T-cell (primary cell): ENCODE measurements around the gene IFT25. TPM values are rescaled to one million over a fixed set of nuclear protein-coding genes. Genes with fewer than 3 reads are reported as not detected.
"Not testable (repeated sequence)": the region's sequence is repeated elsewhere in the genome, so short reads cannot be mapped to it uniquely, and the experiment has no call there.

Source experiments
- ATAC-seq, 4 experiments: fragments of 200-7000 bp in 3 of 4; fragments of 150-1000 bp in 1 of 4; cut with Tn5 transposase; replicated peaks in 1 of 4; 1 replicate in 3 of 4; 2 replicates in 1 of 4; pipeline ENCODE4 v1.10.0; 2021; ENCODE audit warnings: moderate library complexity in 3 of 4, mild to moderate bottlenecking in 2 of 4, moderate number of reproducible peaks in 1 of 4
- CTCF ChIA-PET, 2 donors: fragments of 300-600 bp; sonication (Branson Sonifier 250); formaldehyde crosslinking; loops; one replicate each; lab custom pipeline; 2022; ENCODE audit warnings: antibody characterized with exemption in 2 of 2; lab: Charles Lee
- POLR2A ChIA-PET, 2 donors: fragments of 300-600 bp; sonication (Branson Sonifier 250); formaldehyde crosslinking; loops; one replicate each; lab custom pipeline; 2022; ENCODE audit warnings: antibody characterized with exemption in 2 of 2; lab: Charles Lee
- DNase-seq, 35 experiments: peaks; one replicate each; pipeline versions ENCODE4 v3.0.0 to v3.0.0-alpha.2; 2013 to 2023
- H3K27ac ChIP-seq: one replicate; pipeline ENCODE4 v1.5.1; 2013; ENCODE audit warnings: low read length
- H3K27me3 ChIP-seq, 2 experiments: replicated peaks in 1 of 2; 1 replicate in 1 of 2; 2 replicates in 1 of 2; pipeline versions ENCODE4 v1.6.1 to v1.7.0; 2013; ENCODE audit warnings: low read length in 1 of 2, mixed read lengths in 1 of 2; ENCODE audit not compliant: control insufficient read depth in 2 of 2, insufficient read depth in 2 of 2; ENCODE audit errors: extremely low read depth in 1 of 2
- H3K36me3 ChIP-seq, 2 donors: 1 replicate in 1 of 2; 2 replicates in 1 of 2; pipeline versions ENCODE4 v1.6.1 to v1.7.0; 2013; ENCODE audit warnings: low read length in 1 of 2; ENCODE audit not compliant: control insufficient read depth in 2 of 2, insufficient read depth in 1 of 2; ENCODE audit errors: extremely low read depth in 1 of 2
- H3K4me1 ChIP-seq, 2 experiments: 1 replicate in 1 of 2; 2 replicates in 1 of 2; pipeline versions ENCODE4 v1.6.1 to v1.7.0; 2013; ENCODE audit warnings: low read length in 2 of 2, mixed read lengths in 1 of 2; ENCODE audit not compliant: insufficient read depth in 2 of 2, control insufficient read depth in 1 of 2; ENCODE audit errors: extremely low read depth in 1 of 2
- H3K4me3 ChIP-seq, 2 donors: 1 replicate in 1 of 2; 2 replicates in 1 of 2; pipeline versions ENCODE4 v1.5.1 to v1.7.0; 2013; ENCODE audit warnings: mild to moderate bottlenecking in 2 of 2, low read length in 1 of 2, moderate library complexity in 1 of 2; ENCODE audit not compliant: control insufficient read depth in 1 of 2; ENCODE audit errors: extremely low read depth in 1 of 2
- H3K9me3 ChIP-seq: 2 replicates; pipeline ENCODE4 v1.7.0; 2013
- H3K27ac Mint-ChIP-seq, 2 donors: one replicate each; pipeline ENCODE4 v1.8.0; 2020 to 2021; ENCODE audit warnings: mild to moderate bottlenecking in 2 of 2, mixed read lengths in 2 of 2
- H3K27me3 Mint-ChIP-seq, 2 donors: one replicate each; pipeline ENCODE4 v1.8.0; 2021 to 2022; ENCODE audit warnings: mixed read lengths in 2 of 2
- H3K36me3 Mint-ChIP-seq: one replicate; pipeline ENCODE4 v1.8.0; 2021; ENCODE audit warnings: mixed read lengths
- H3K4me1 Mint-ChIP-seq, 3 donors: one replicate each; pipeline ENCODE4 v1.8.0; 2020 to 2022; ENCODE audit warnings: mixed read lengths in 3 of 3, mild to moderate bottlenecking in 1 of 3
- H3K4me3 Mint-ChIP-seq, 3 donors: one replicate each; pipeline ENCODE4 v1.8.0; 2020 to 2022; ENCODE audit warnings: mild to moderate bottlenecking in 3 of 3, mixed read lengths in 3 of 3, moderate library complexity in 3 of 3
- H3K9me3 Mint-ChIP-seq, 3 donors: one replicate each; pipeline ENCODE4 v1.8.0; 2020 to 2022; ENCODE audit warnings: mixed read lengths in 3 of 3
- WGBS: methylation state at CpG from one replicate; pipeline ENCODE4 v1.1.5; 2013; ENCODE audit warnings: missing lambda C conversion rate; ENCODE audit not compliant: insufficient coverage; 5-methylcytosine and 5-hydroxymethylcytosine counted together
- total RNA-seq, 35 experiments: library from RNA in 6 of 35; stranded (reverse) in 6 of 35; fragments of 120-200 nt in 1 of 35; gene quantifications; one replicate each; pipeline versions ENCODE4 v1.2.1 to v1.2.4 and lab custom pipeline; 2013 to 2026

IFT25 gene
- total RNA-seq (10 to 100 TPM; 24.5 to 33.1 (median 31.2) TPM), total RNA-seq (lab: John Stamatoyannopoulos, UW) (7.0 to 32.2 (median 18.6) reads per million in 29 experiments)
- total RNA-seq (2013) = 44.1 TPM

DNA sequence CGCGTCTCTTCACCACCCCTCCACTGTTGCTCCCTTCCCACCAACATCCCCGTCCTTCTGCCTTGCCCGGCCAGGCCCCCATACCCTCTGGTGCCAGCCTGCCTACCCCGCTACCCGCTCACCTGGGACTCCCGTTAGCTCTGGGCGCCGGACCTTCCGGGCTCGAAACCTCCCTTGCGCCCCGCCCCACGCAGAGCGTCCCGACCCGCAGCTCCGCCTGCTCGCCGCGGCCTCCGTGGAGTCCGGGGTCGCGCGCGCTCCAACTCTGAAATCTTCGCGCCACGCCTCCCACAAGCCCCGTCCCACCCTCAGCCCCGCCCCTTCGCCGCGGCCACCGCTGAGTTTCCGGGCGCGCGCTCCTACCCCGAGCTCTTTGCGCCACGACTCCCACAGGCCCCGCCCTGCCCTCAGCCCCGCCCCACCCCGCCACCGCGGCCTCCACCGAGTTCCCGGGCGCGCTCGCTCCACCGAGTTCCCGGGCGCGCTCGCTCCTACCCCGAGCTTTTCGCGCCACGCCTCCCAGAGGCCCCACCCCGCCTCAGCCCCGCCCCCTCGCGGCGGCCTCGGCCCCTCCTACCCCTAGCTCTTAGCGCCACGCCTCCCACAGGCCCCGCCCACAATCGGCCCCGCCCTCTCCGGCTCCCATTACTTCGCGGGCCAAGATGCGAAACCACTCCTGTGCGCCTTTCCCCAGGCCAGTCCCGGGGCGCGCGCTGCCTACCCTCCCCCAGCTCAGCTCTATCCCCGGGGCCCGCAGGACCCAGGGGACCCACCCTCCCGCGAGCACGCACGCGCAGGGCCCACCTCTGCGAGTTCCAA is at the start of gene IFT25:
TSS of gene IFT25 (minus strand) at position 267 of the 819 bp plus-strand sequence. CDS start 5,617 bp downstream, outside the sequence.
- ATAC-seq (peak; percentile 77 to 84 (median 79)), DNase-seq (peak; percentile 93 to 100 (median 97))
- H3K4me1 Mint-ChIP-seq = peaks cover 47 to 57% (median 52%) of the 10 kb centered on the region in 3 donors
- peak within 1 kb of the TSS; percentile 91 to 94 for H3K27ac Mint-ChIP-seq
- H3K27ac ChIP-seq = peak within 1 kb of the TSS; percentile 75
- no peaks in the 10 kb centered on the region for H3K9me3 ChIP-seq
- ChIA-PET POLR2A (interaction anchor here (0.6 to 1.3 kb wide), 12 partner anchors 11 to 201 kb away, joined by 3 to 9 read pairs (median 4); partner anchors contain the start of genes TCEANC2 (in 1 of the 2) and TMEM59 (in 1 of the 2)), CTCF (interaction anchor here (0.5 to 1.9 kb wide), 21 partner anchors 10 to 1542 kb away, joined by 3 to 47 read pairs (median 3); partner anchors contain the start of genes NDC1 (in 1 of the 2), ORC1 (in 1 of the 2), PRPF38A (in 1 of the 2) and TCEANC2 (in 1 of the 2))
- H3K4me1 ChIP-seq = peaks cover 7 to 29% of the 10 kb centered on the region in 2 experiments
- no peaks in the 10 kb centered on the region for H3K36me3 Mint-ChIP-seq
- no peaks in the 10 kb centered on the region for H3K9me3 Mint-ChIP-seq
- H3K4me3 ChIP-seq = peak within 1 kb of the TSS; percentile 76 to 84
- H3K4me3 Mint-ChIP-seq = peak within 1 kb of the TSS; percentile 93 to 96 (median 96)
- H3K36me3 ChIP-seq = no peaks in the 10 kb centered on the region
- under 1% methylated on average over 84 of the region's 90 CpGs for WGBS
- no peaks in the 10 kb centered on the region for H3K27me3 ChIP-seq
- no peaks in the 10 kb centered on the region for H3K27me3 Mint-ChIP-seq

GRCh38 chr1:53994516-53994915 is 49.0 kb upstream of the IFT25 start:
- POLR2A ChIA-PET = interaction anchor here in 1 of 2 donors (0.6 kb wide), 1 partner anchor 58 kb away, joined by 7 read pairs; no protein-coding TSS in a partner anchor
- H3K4me1 Mint-ChIP-seq, H3K9me3 ChIP-seq, H3K36me3 ChIP-seq, H3K4me3 ChIP-seq, H3K9me3 Mint-ChIP-seq, H3K27me3 Mint-ChIP-seq, DNase-seq, H3K27ac Mint-ChIP-seq, H3K4me3 Mint-ChIP-seq, H3K27ac ChIP-seq, CTCF ChIA-PET, H3K27me3 ChIP-seq, ATAC-seq, H3K4me1 ChIP-seq, H3K36me3 Mint-ChIP-seq: not testable (repeated sequence)
- WGBS = no CpG with 5 or more reads among the region's 2 CpGs

- ChIA-PET CTCF (no interaction called here), POLR2A (interaction anchor here in 1 of 2 donors (0.6 kb wide), 1 partner anchor 1900 kb away, joined by 5 read pairs; no protein-coding TSS in a partner anchor)
- Histone ChIP-seq H3K4me1 (no peaks in the 10 kb centered on the region), H3K36me3 (no peaks in the 10 kb centered on the region), H3K4me3 (no peak overlapping the region), H3K27me3 (peaks cover 0 to 2% of the 10 kb centered on the region in 2 experiments), H3K27ac (no peak overlapping the region), H3K9me3 (no peaks in the 10 kb centered on the region)
- DNase-seq (no peak), ATAC-seq (no peak)
- H3K36me3 Mint-ChIP-seq = no peaks in the 10 kb centered on the region
- H3K9me3 Mint-ChIP-seq = no peaks in the 10 kb centered on the region
- no peak overlapping the region for H3K4me3 Mint-ChIP-seq
- H3K4me1 Mint-ChIP-seq = peaks cover 2 to 5% (median 5%) of the 10 kb centered on the region in 3 donors
- no peaks in the 10 kb centered on the region for H3K27me3 Mint-ChIP-seq
- H3K27ac Mint-ChIP-seq = no peak overlapping the region
- 71% methylated on average over 3 of the region's 4 CpGs for WGBS
These were observed 46.8 kb upstream of the IFT25 start for GRCh38 chr1:53992085-53992874.

- H3K4me1 Mint-ChIP-seq = peaks cover 15 to 25% (median 25%) of the 10 kb centered on the region in 3 donors
- no peak overlapping the region for H3K4me3 ChIP-seq
- H3K27ac ChIP-seq = no peak overlapping the region
- no peaks in the 10 kb centered on the region for H3K9me3 Mint-ChIP-seq
- POLR2A ChIA-PET = no interaction called here
- CTCF ChIA-PET = no interaction called here
- peaks cover 2 to 3% of the 10 kb centered on the region in 2 experiments for H3K4me1 ChIP-seq
- no CpG with 5 or more reads among the region's 2 CpGs for WGBS
- DNase-seq (no peak), ATAC-seq (no peak)
- no peaks in the 10 kb centered on the region for H3K36me3 Mint-ChIP-seq
- no peak overlapping the region for H3K27ac Mint-ChIP-seq
- H3K4me3 Mint-ChIP-seq = no peak overlapping the region
- no peaks in the 10 kb centered on the region for H3K9me3 ChIP-seq
- no peaks in the 10 kb centered on the region for H3K36me3 ChIP-seq
- no peaks in the 10 kb centered on the region for H3K27me3 Mint-ChIP-seq
- peaks cover 0 to 2% of the 10 kb centered on the region in 2 experiments for H3K27me3 ChIP-seq
These were observed 42.4 kb upstream of the IFT25 start for GRCh38 chr1:53987880-53988279.

DNA sequence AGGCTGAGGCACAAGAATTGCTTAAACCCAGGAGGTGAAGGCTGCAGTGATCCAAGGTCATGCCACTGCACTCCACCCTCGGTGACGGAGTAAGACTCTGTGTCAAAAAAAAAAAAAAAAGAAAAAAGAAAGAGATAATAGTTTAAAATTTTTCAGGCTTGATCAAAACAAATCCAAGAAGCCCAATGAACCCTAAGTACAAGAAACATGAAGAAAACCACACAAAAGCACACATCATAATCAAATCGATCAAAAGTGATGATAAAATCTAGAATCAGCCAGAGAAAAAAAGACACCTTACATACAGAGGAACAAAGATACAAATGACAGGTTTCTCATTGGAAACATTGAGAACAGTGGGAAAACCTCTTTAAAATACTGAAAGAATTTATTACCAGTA is 41.0 kb upstream of the IFT25 start:
- Histone ChIP-seq H3K27ac (no peak overlapping the region), H3K36me3 (no peaks in the 10 kb centered on the region), H3K4me1 (peaks cover 2 to 3% of the 10 kb centered on the region in 2 experiments), H3K27me3 (peaks cover 0 to 3% of the 10 kb centered on the region in 2 experiments), H3K4me3 (no peak overlapping the region), H3K9me3 (no peaks in the 10 kb centered on the region)
- no peak overlapping the region for H3K4me3 Mint-ChIP-seq
- CTCF ChIA-PET = no interaction called here
- no CpG with 5 or more reads among the region's 3 CpGs for WGBS
- ATAC-seq (peak in 2 of 4 experiments; percentile 53 to 78), DNase-seq (peak in 1 of 35 experiments; percentile 9)
- no peaks in the 10 kb centered on the region for H3K36me3 Mint-ChIP-seq
- H3K4me1 Mint-ChIP-seq = peaks cover 21 to 35% (median 30%) of the 10 kb centered on the region in 3 donors
- H3K27ac Mint-ChIP-seq = peak overlapping the region in 1 of 2 donors; percentile 23
- H3K9me3 Mint-ChIP-seq = no peaks in the 10 kb centered on the region
- POLR2A ChIA-PET = no interaction called here
- H3K27me3 Mint-ChIP-seq = no peaks in the 10 kb centered on the region

GRCh38 chr1:53984726-53985125 is 39.2 kb upstream of the IFT25 start:
- no peak overlapping the region for H3K27ac Mint-ChIP-seq
- Histone ChIP-seq H3K36me3 (no peaks in the 10 kb centered on the region), H3K27ac (no peak overlapping the region)

More at GRCh38 chr1:53984726-53985125, 39.2 kb upstream of the IFT25 start:
- CTCF ChIA-PET = no interaction called here
- Histone ChIP-seq H3K27me3 (peaks cover 0 to 7% of the 10 kb centered on the region in 2 experiments), H3K9me3 (no peaks in the 10 kb centered on the region), H3K4me3 (no peak overlapping the region), H3K4me1 (peaks cover 2 to 3% of the 10 kb centered on the region in 2 experiments)
- DNase-seq = no peak
- no peaks in the 10 kb centered on the region for H3K9me3 Mint-ChIP-seq
- peaks cover 21 to 37% (median 30%) of the 10 kb centered on the region in 3 donors for H3K4me1 Mint-ChIP-seq
- no peak overlapping the region for H3K4me3 Mint-ChIP-seq
- POLR2A ChIA-PET = no interaction called here
- ATAC-seq = no peak
- peaks cover 0 to 1% of the 10 kb centered on the region in 2 donors for H3K27me3 Mint-ChIP-seq
- no peaks in the 10 kb centered on the region for H3K36me3 Mint-ChIP-seq
